PFSK-1 (cell line): ENCODE data around the gene SAP130.

Experiments used
- FOXP2 ChIP-seq: optimal IDR thresholded peaks from 2 replicates; pipeline ENCODE3; 2011; ENCODE audit warnings: borderline replicate concordance, control low read depth, inconsistent platforms; ENCODE audit not compliant: insufficient read depth; ENCODE audit errors: extremely low read length, extremely low read depth
- POLR2AphosphoS5 ChIP-seq: IDR thresholded peaks from 2 replicates; pipeline ENCODE4 v1.6.1; 2012; ENCODE audit warnings: low read depth, mild to moderate bottlenecking, control low read depth, low read length, moderate library complexity
- SIN3A ChIP-seq: IDR thresholded peaks from 2 replicates; pipeline ENCODE4 v1.6.1; 2012; ENCODE audit warnings: mild to moderate bottlenecking, low read length, moderate library complexity, borderline replicate concordance; ENCODE audit not compliant: insufficient read depth
- TAF1 ChIP-seq: IDR thresholded peaks from 2 replicates; pipeline ENCODE4 v1.6.1; 2012; ENCODE audit warnings: low read length, control low read depth, borderline replicate concordance; ENCODE audit not compliant: insufficient read depth
- TF ChIP-seq, protein P1 (sequence below), 2 experiments: IDR thresholded peaks; 2 replicates each; pipeline versions ENCODE4 v1.6.1 to v1.8.0; 2011 to 2012; ENCODE audit warnings: low read depth in 2 of 2, low read length in 2 of 2, control low read depth in 1 of 2, inconsistent platforms in 1 of 2, mild to moderate bottlenecking in 1 of 2, moderate library complexity in 1 of 2; ENCODE audit not compliant: insufficient read depth in 1 of 2

SAP130 gene

DNA sequence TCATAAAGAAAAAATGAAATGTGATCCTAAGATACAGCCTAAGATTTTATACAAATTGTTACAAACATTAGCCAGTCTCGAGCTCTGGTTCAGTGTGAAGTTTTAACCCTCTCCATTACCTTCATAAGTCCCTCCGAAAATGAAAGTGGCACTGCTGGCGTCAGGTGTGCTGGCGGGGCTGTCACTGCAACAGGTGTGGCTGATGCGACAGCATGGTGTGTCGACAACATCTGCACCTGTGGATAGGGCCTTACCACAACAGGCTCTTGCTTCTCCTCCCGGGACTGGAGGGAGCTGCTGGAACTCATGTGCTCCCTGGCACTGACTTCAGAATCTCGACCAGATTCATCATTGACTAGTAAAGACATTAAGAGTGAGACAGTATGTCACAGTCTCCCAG, 10.3 kb downstream of the SAP130 start:
- no peak for TF ChIP-seq POLR2AphosphoS5
- no peak for TF ChIP-seq SIN3A
- TF ChIP-seq FOXP2, result no peak
- no peak for TF ChIP-seq TAF1
- TF ChIP-seq, protein P1, sequence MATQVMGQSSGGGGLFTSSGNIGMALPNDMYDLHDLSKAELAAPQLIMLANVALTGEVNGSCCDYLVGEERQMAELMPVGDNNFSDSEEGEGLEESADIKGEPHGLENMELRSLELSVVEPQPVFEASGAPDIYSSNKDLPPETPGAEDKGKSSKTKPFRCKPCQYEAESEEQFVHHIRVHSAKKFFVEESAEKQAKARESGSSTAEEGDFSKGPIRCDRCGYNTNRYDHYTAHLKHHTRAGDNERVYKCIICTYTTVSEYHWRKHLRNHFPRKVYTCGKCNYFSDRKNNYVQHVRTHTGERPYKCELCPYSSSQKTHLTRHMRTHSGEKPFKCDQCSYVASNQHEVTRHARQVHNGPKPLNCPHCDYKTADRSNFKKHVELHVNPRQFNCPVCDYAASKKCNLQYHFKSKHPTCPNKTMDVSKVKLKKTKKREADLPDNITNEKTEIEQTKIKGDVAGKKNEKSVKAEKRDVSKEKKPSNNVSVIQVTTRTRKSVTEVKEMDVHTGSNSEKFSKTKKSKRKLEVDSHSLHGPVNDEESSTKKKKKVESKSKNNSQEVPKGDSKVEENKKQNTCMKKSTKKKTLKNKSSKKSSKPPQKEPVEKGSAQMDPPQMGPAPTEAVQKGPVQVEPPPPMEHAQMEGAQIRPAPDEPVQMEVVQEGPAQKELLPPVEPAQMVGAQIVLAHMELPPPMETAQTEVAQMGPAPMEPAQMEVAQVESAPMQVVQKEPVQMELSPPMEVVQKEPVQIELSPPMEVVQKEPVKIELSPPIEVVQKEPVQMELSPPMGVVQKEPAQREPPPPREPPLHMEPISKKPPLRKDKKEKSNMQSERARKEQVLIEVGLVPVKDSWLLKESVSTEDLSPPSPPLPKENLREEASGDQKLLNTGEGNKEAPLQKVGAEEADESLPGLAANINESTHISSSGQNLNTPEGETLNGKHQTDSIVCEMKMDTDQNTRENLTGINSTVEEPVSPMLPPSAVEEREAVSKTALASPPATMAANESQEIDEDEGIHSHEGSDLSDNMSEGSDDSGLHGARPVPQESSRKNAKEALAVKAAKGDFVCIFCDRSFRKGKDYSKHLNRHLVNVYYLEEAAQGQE (IDR thresholded peaks at IDR 0.05; ENCODE audit: insufficient read depth in 1 of 2, low read depth in 2 of 2, low read length in 2 of 2), result no peak

DNA sequence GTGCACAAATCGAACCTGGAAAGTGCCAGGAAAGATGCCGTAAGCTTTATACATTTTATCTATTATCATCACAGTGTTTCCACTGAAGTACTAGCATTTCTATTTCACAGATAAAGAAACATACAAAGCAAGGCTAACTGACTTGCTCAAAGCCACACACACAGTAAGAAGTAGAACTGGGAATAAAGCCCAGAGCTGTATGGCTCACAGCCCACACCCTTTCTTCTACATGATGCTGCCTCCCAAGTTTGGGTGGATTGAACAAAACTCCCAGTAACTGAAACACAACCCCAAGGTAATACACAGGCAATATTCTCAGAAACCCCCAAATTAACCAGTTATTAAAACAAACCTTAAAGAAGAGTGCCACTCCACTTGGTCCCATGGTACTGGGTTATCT, 11.2 kb downstream of the SAP130 start:
- TF ChIP-seq, protein P1 (IDR thresholded peaks at IDR 0.05; ENCODE audit: insufficient read depth in 1 of 2, low read depth in 2 of 2, low read length in 2 of 2), result no peak
- TF ChIP-seq POLR2AphosphoS5 (no peak), FOXP2 (no peak), SIN3A (no peak), TAF1 (no peak)

DNA sequence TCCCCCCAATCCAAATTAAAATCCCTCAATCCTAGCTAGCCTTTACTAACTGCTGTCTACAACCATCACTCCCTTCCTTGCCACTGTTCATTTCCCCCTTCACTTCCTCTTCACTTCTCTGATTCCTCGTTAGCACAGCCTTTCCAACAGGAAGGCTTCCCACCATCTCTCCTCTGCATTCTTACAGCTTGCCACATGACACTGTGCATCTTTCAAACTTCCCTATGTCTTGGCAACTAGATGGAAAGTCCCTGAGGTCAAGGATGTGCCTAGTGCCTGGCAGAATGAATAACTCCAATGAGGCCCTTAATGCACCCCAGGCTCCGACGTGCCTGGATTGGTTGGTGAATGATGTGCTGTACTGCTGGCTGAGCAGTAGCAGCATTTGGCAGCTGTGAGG, 15.2 kb downstream of the SAP130 start:
- TF ChIP-seq TAF1 (no peak), SIN3A (no peak)

DNA sequence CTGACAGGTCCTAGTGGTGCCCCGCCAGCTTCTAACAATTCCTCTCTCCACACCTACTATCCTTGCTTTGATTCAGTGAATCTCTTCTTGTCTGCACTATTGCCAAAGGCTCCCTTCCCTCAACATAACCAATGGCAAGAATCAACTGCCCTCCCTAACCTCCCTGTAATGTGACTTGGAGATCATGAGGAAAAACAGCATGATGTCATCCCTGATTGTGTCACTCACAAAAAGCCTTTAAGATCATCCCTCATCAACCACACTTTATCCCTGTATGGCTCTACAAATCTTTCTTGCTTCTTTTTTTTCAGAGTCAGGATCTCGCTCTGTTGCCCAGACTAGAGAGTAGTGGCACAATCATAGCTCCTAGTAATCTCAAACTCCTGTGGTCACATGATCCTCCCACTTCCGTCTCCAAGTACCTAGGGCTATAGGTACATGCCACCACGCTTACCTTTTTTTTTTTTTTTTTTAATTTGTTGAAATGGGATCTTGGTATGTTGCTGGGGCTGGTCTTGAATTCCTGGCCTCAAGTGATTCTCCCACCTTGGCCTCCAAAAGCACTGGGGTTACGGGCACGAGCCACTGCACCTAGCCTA, 19.7 kb downstream of the SAP130 start:
- TF ChIP-seq FOXP2, result no peak
- TF ChIP-seq, protein P1 (IDR thresholded peaks at IDR 0.05; ENCODE audit: insufficient read depth in 1 of 2, low read depth in 2 of 2, low read length in 2 of 2), result no peak
- TF ChIP-seq POLR2AphosphoS5, result no peak

DNA sequence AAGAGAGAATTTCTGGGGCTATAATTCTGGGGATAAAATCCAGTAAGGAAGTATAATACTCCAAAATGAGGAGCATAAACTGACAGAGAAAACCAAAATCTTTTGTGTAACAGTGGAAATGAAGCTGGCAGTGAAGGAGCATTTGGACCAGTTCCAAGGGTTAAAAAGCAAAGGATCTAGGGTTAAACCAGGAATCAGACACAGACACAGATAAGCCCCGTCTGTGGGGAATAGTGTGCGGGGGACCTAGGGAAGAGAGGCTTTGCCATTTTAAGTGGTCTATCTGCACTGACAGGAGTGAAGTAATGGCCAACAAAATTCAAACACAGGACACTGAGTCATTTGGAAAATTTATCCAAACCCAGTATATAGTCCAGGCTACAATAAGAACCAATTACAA, 23.4 kb downstream of the SAP130 start:
- TF ChIP-seq TAF1, result no peak
- TF ChIP-seq POLR2AphosphoS5, result no peak
- TF ChIP-seq SIN3A, result no peak
- TF ChIP-seq FOXP2, result no peak
- TF ChIP-seq, protein P1 (IDR thresholded peaks at IDR 0.05; ENCODE audit: insufficient read depth in 1 of 2, low read depth in 2 of 2, low read length in 2 of 2), result no peak
